ENCODE data around the gene DNAJB5.
"Not testable (repeated sequence)": the region's sequence is repeated elsewhere in the genome, so short reads cannot be mapped to it uniquely, and the experiment has no call there.

Gene DNAJB5

DNA sequence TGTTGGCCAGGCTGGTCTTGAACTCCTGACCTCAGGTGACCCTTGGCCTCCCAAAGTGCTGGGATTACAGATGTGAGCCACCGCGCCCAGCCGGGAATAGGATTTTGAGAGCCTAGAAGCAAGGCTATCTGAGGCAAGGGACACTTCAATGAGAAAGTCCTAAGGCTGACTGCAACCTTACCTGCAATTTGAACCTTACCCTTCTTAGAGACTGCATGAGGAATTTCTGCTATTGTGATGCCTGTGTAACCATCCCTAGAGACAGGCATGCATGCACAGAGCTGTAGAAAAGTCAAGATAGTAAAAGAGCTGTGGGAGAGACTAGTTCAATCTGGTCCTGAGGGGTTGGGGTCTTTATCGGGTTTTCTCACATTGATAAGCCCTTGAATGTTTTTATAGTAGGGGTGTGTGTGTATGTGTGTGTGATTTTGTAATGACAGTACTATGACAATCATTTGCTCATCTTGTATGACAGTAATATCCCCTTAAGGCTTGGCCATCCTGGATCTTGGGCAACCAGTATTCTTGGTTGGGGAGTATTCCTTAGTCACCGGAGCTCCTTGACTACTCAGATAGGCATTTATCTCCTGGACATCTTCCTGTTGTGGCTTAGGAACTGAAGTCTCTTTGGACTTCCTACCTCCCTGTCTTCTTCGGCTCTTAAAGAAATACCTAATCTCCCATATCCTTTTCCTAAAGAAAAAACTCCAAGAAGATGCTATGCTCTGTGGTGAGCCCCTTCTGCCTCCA lies 11.2 kb downstream of the DNAJB5 start:
- Mint-ChIP-seq H3K4me1 (ENCODE audit: low read depth) (peaks cover 7% of the 10 kb centered on the region), H3K27ac (no peak overlapping the region), H3K4me3 (no peak overlapping the region), H3K9me3 (no peaks in the 10 kb centered on the region), H3K36me3 (ENCODE audit: low read depth) (peaks cover 3% of the 10 kb centered on the region), H3K27me3 (ENCODE audit: low read depth) (no peaks in the 10 kb centered on the region)
- DNase-seq (ENCODE audit: low spot score), result no peak

- peaks cover 3% of the 10 kb centered on the region for H3K36me3 Mint-ChIP-seq (ENCODE audit: low read depth)
- no peaks in the 10 kb centered on the region for H3K9me3 Mint-ChIP-seq
- DNase-seq (ENCODE audit: low spot score), result no peak
- H3K27ac Mint-ChIP-seq, result no peak overlapping the region
- H3K4me3 Mint-ChIP-seq, result no peak overlapping the region
- H3K27me3 Mint-ChIP-seq (ENCODE audit: low read depth), result no peaks in the 10 kb centered on the region
- peaks cover 7% of the 10 kb centered on the region for H3K4me1 Mint-ChIP-seq (ENCODE audit: low read depth)
These were observed 11.7 kb downstream of the DNAJB5 start for GRCh38 chr9:35001285-35001677.

DNA sequence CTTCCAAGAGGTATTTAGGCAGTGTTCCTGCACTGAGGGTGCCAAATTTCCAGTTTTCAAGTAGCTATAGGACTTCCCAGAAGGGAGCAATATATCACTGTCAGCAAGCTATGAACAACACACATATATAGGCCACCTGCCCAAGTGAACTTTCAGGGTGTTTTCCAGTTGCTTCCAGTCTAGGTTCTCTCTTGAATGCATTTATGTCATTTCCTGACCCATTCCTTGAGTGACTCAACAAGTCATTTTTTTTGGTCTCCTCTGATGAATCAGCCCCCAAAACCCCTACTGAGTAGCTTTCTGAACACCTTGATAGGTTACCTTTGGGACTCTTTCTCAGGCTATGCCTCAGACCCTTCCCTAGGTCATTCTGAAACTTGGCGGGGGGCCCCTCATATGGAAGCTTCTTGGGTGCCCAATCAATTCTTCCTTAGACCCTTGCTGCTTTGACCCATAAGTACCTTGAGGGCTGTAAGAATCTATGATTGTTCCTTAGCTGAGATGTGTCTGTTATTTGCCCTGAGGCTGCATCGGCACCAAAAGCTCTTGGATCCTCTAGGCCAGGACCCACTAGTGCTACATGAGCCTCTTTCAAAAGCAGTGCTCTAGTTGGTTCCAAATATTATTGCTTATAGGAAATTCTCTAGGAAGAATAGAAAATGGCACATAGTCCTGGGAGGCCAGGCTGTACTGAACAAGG lies 12.4 kb downstream of the DNAJB5 start:
- Mint-ChIP-seq H3K9me3 (no peaks in the 10 kb centered on the region), H3K36me3 (ENCODE audit: low read depth) (peaks cover under 1% of the 10 kb centered on the region), H3K27me3 (ENCODE audit: low read depth) (no peaks in the 10 kb centered on the region), H3K4me1 (ENCODE audit: low read depth) (peaks cover 6% of the 10 kb centered on the region), H3K4me3 (no peak overlapping the region), H3K27ac (no peak overlapping the region)
- DNase-seq (ENCODE audit: low spot score), result no peak

DNA sequence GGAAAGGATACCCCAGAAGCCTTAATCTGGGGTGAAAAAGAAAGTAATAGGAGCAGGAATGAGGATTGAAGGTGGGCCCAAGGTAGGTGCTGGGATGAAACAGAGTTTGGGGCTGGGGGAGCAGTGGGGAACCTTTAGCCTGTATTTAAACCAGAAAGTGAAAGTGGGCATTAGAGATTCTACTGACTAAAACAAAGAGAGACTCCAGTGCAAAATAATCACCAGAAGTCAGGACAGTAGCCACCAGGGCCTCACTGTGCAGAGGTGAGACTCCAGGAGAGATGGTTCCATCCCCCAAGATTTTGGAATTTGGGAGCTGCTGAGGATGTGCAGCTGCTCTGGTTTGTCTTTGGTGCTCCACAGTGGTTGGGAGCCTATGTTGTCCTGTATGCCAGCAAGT lies 13.1 kb downstream of the DNAJB5 start:
- no peak overlapping the region for H3K4me3 Mint-ChIP-seq
- no peaks in the 10 kb centered on the region for H3K27me3 Mint-ChIP-seq (ENCODE audit: low read depth)
- H3K36me3 Mint-ChIP-seq (ENCODE audit: low read depth), result no peaks in the 10 kb centered on the region
- peaks cover 5% of the 10 kb centered on the region for H3K4me1 Mint-ChIP-seq (ENCODE audit: low read depth)
- H3K27ac Mint-ChIP-seq, result no peak overlapping the region
- H3K9me3 Mint-ChIP-seq, result no peaks in the 10 kb centered on the region
- no peak for DNase-seq (ENCODE audit: low spot score)

GRCh38 chr9:35004299-35004698 lies 14.8 kb downstream of the DNAJB5 start:
- not testable (repeated sequence) for H3K4me3 Mint-ChIP-seq; H3K9me3 Mint-ChIP-seq; H3K4me1 Mint-ChIP-seq (ENCODE audit: low read depth); H3K27me3 Mint-ChIP-seq (ENCODE audit: low read depth); H3K36me3 Mint-ChIP-seq (ENCODE audit: low read depth); DNase-seq (ENCODE audit: low spot score); H3K27ac Mint-ChIP-seq

- Mint-ChIP-seq H3K4me3 (no peak overlapping the region), H3K4me1 (ENCODE audit: low read depth) (peaks cover 5% of the 10 kb centered on the region), H3K36me3 (ENCODE audit: low read depth) (peaks cover 8% of the 10 kb centered on the region), H3K27ac (no peak overlapping the region), H3K27me3 (ENCODE audit: low read depth) (no peaks in the 10 kb centered on the region), H3K9me3 (peaks cover 22% of the 10 kb centered on the region)
- no peak for DNase-seq (ENCODE audit: low spot score)
These were observed 20.9 kb downstream of the DNAJB5 start for GRCh38 chr9:35010351-35010958.

DNA sequence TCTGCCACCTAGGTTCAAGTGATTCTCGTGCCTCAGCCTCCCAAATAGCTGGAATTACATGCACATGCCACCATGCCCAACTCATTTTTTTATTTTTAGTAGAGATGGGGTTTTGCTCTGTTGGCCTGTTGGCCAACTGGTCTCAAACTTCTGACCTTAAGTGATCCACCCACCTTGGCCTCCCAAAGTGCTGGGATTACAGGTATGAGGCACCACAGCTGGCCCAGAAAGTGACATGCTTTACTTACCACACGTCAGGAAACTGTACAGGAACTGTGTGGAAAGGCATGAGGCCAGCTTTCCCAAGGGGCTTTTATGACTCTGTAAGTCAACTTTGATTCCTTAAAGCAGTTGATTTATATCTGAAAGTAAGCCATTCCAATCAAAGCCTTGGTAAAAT lies 25.0 kb downstream of the DNAJB5 start:
- Mint-ChIP-seq H3K4me1 (ENCODE audit: low read depth) (peaks cover 5% of the 10 kb centered on the region), H3K9me3 (peaks cover 22% of the 10 kb centered on the region), H3K27ac (no peak overlapping the region), H3K36me3 (ENCODE audit: low read depth) (peaks cover 8% of the 10 kb centered on the region), H3K27me3 (ENCODE audit: low read depth) (no peaks in the 10 kb centered on the region), H3K4me3 (no peak overlapping the region)
- DNase-seq (ENCODE audit: low spot score), result no peak

- not testable (repeated sequence) for H3K27me3 Mint-ChIP-seq (ENCODE audit: low read depth); DNase-seq (ENCODE audit: low spot score); H3K9me3 Mint-ChIP-seq; H3K36me3 Mint-ChIP-seq (ENCODE audit: low read depth); H3K27ac Mint-ChIP-seq; H3K4me3 Mint-ChIP-seq
- H3K4me1 Mint-ChIP-seq (ENCODE audit: low read depth), result peaks cover 22% of the 10 kb centered on the region
These were observed 33.9 kb downstream of the DNAJB5 start for GRCh38 chr9:35023443-35023842.

- DNase-seq (ENCODE audit: low spot score), result no peak
- H3K27me3 Mint-ChIP-seq (ENCODE audit: low read depth), result no peaks in the 10 kb centered on the region
- H3K36me3 Mint-ChIP-seq (ENCODE audit: low read depth), result peaks cover 2% of the 10 kb centered on the region
- H3K27ac Mint-ChIP-seq, result no peak overlapping the region
- H3K4me3 Mint-ChIP-seq, result no peak overlapping the region
- H3K9me3 Mint-ChIP-seq, result no peaks in the 10 kb centered on the region
- H3K4me1 Mint-ChIP-seq (ENCODE audit: low read depth), result peaks cover 22% of the 10 kb centered on the region
These were observed 37.1 kb downstream of the DNAJB5 start for GRCh38 chr9:35026671-35027070.

- DNase-seq (ENCODE audit: low spot score), result no peak
- Mint-ChIP-seq H3K36me3 (ENCODE audit: low read depth) (peaks cover 2% of the 10 kb centered on the region), H3K27me3 (ENCODE audit: low read depth) (no peaks in the 10 kb centered on the region), H3K9me3 (no peaks in the 10 kb centered on the region), H3K27ac (no peak overlapping the region), H3K4me1 (ENCODE audit: low read depth) (peaks cover 22% of the 10 kb centered on the region), H3K4me3 (no peak overlapping the region)
These were observed 37.8 kb downstream of the DNAJB5 start for GRCh38 chr9:35027374-35027773.

GRCh38 chr9:35027860-35028259 lies 38.3 kb downstream of the DNAJB5 start:
- Mint-ChIP-seq H3K9me3 (no peaks in the 10 kb centered on the region), H3K4me3 (no peak overlapping the region), H3K27ac (no peak overlapping the region), H3K4me1 (ENCODE audit: low read depth) (peaks cover 22% of the 10 kb centered on the region), H3K27me3 (ENCODE audit: low read depth) (no peaks in the 10 kb centered on the region), H3K36me3 (ENCODE audit: low read depth) (peaks cover 2% of the 10 kb centered on the region)
- no peak for DNase-seq (ENCODE audit: low spot score)

DNA sequence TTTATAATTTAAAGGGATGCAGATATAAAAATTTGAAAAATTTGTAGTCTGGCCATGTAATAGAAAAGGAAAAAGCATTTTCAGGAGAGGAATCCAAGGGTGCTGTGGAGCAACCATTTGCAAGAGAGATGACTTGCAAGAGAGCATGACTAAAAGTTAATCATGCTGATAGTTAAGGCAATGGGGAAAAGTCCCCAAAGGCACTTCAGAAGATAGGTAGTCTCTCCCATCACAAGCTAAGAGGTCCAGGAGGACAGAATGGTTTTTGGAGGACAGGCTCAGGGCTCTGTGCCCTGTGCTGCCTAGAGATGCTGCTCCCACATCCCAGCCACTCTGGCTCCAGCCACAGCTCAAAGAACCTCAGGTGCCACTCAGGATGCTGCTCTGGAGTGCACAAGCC lies 38.8 kb downstream of the DNAJB5 start:
- Mint-ChIP-seq H3K27ac (no peak overlapping the region), H3K4me3 (no peak overlapping the region), H3K9me3 (no peaks in the 10 kb centered on the region), H3K4me1 (ENCODE audit: low read depth) (peaks cover 21% of the 10 kb centered on the region), H3K36me3 (ENCODE audit: low read depth) (peaks cover 2% of the 10 kb centered on the region), H3K27me3 (ENCODE audit: low read depth) (no peaks in the 10 kb centered on the region)
- no peak for DNase-seq (ENCODE audit: low spot score)

- Mint-ChIP-seq H3K36me3 (ENCODE audit: low read depth) (no peaks in the 10 kb centered on the region), H3K9me3 (no peaks in the 10 kb centered on the region)
These were observed 39.7 kb downstream of the DNAJB5 start for GRCh38 chr9:35029241-35029640.

DNA sequence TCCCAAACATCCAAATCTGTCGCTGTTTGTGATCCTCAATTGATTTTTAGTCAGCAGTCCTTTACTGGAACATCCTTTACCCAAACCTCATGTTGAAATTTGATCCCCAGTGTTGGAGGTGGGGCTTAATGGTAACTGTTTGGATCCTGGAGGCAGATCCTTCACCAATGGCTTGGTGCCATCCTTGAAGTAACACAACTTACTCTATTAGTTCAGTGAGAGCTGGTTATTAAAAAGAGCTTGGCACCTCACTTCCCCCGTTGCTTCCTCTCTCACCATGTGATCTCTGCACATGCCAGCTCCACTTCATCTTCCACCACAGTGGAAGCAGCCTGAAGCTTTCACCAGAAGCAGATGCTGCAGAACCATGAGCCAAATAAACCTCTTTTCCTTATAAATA lies 40.3 kb downstream of the DNAJB5 start:
- no peak overlapping the region for H3K27ac Mint-ChIP-seq
- DNase-seq (ENCODE audit: low spot score), result no peak
- H3K27me3 Mint-ChIP-seq (ENCODE audit: low read depth), result no peaks in the 10 kb centered on the region
- H3K4me1 Mint-ChIP-seq (ENCODE audit: low read depth), result peaks cover 15% of the 10 kb centered on the region
- H3K4me3 Mint-ChIP-seq, result no peak overlapping the region
- no peaks in the 10 kb centered on the region for H3K9me3 Mint-ChIP-seq
- H3K36me3 Mint-ChIP-seq (ENCODE audit: low read depth), result no peaks in the 10 kb centered on the region

More at GRCh38 chr9:35029241-35029640, 39.7 kb downstream of the DNAJB5 start:
- no peak for DNase-seq (ENCODE audit: low spot score)
- Mint-ChIP-seq H3K4me3 (no peak overlapping the region), H3K4me1 (ENCODE audit: low read depth) (peaks cover 15% of the 10 kb centered on the region), H3K27me3 (ENCODE audit: low read depth) (no peaks in the 10 kb centered on the region), H3K27ac (no peak overlapping the region)
